GM18508 (cell line): Measurements from ENCODE around the gene TMEM8B.
"Not testable (repeated sequence)": the region's sequence is repeated elsewhere in the genome, so short reads cannot be mapped to it uniquely, and the experiment has no call there.

Experiments used
- ATAC-seq: cut with Tn5 transposase; IDR thresholded peaks from one replicate; pipeline ENCODE4 v1.9.1; 2021; ENCODE audit warnings: moderate number of reproducible peaks; ENCODE audit not compliant: insufficient read depth, unreplicated experiment

The TMEM8B gene

GRCh38 chr9:35862328-35862727 is 33.3 kb downstream of the TMEM8B start:
- no peak for ATAC-seq

- no peak for ATAC-seq
Measured at GRCh38 chr9:35863583-35863982, 34.6 kb downstream of the TMEM8B start.

GRCh38 chr9:35864695-35865255 is 35.7 kb downstream of the TMEM8B start:
- no peak for ATAC-seq

GRCh38 chr9:35867538-35867937 is 38.5 kb downstream of the TMEM8B start:
- ATAC-seq = no peak

- no peak for ATAC-seq
Measured at GRCh38 chr9:35868933-35869332, 39.9 kb downstream of the TMEM8B start.

- ATAC-seq = no peak
Measured at GRCh38 chr9:35869621-35870216, 40.7 kb downstream of the TMEM8B start.

- ATAC-seq = no peak
Measured at GRCh38 chr9:35870351-35870923, 41.4 kb downstream of the TMEM8B start, which contains the start of gene OR13J1. Gene OR13J1 (minus strand): TSS chr9:35870401. CDS start chr9:35870401, 0 bp downstream.

- no peak for ATAC-seq
Measured at GRCh38 chr9:35871545-35871944, 42.5 kb downstream of the TMEM8B start.

- ATAC-seq = no peak
Measured at GRCh38 chr9:35872505-35872904, 43.5 kb downstream of the TMEM8B start.

GRCh38 chr9:35882263-35882848 is 53.3 kb downstream of the TMEM8B start:
- no peak for ATAC-seq

GRCh38 chr9:35882996-35883395 is 54.0 kb downstream of the TMEM8B start:
- ATAC-seq = no peak

GRCh38 chr9:35884908-35885307 is 55.9 kb downstream of the TMEM8B start:
- ATAC-seq = not testable (repeated sequence)

GRCh38 chr9:35891646-35892045 is 62.6 kb downstream of the TMEM8B start:
- no peak for ATAC-seq

GRCh38 chr9:35892051-35892450 is 63.0 kb downstream of the TMEM8B start:
- no peak for ATAC-seq

- no peak for ATAC-seq
Measured at GRCh38 chr9:35896570-35896969, 67.5 kb downstream of the TMEM8B start.

GRCh38 chr9:35897376-35898099 is 68.5 kb downstream of the TMEM8B start:
- not testable (repeated sequence) for ATAC-seq

GRCh38 chr9:35898337-35898736 is 69.3 kb downstream of the TMEM8B start:
- ATAC-seq = no peak

GRCh38 chr9:35899021-35899420 is 70.0 kb downstream of the TMEM8B start:
- no peak for ATAC-seq

- no peak for ATAC-seq
Measured at GRCh38 chr9:35903049-35903448, 74.0 kb downstream of the TMEM8B start.

- ATAC-seq = no peak
Measured at GRCh38 chr9:35904338-35904737, 75.3 kb downstream of the TMEM8B start.
